ENCODE results near the gene KIAA0232. TPM values are rescaled to one million over a fixed set of nuclear protein-coding genes. Genes with fewer than 3 reads are reported as not detected.

The KIAA0232 gene
- total and polyA plus RNA-seq, 7 donors: 8.7 to 79.8 (median 53.3) TPM

- no peak for DNase-seq
- Histone ChIP-seq H3K36me3 (ENCODE audit: insufficient read depth in 1 of 2, low read depth in 1 of 2) (no peaks in the 10 kb centered on the region), H3K4me3 (no peak overlapping the region), H3K9me3 (no peaks in the 10 kb centered on the region), H3K4me1 (no peaks in the 10 kb centered on the region), H3K27ac (no peak overlapping the region), H3K27me3 (ENCODE audit: insufficient read depth in 3 of 3, low read length in 2 of 3) (no peaks in the 10 kb centered on the region)
- WGBS, 3 donors: 68 to 83% (median 81%) methylated on average over 31 to 35 of the region's 35 CpGs
- TF ChIP-seq CTCF (IDR thresholded peaks at IDR 0.05): no peak
- ATAC-seq: no peak
- intact Hi-C loops (cut with DNase I): no loop called here
Observed at GRCh38 chr4:6761649-6762615, 20.6 kb upstream of the KIAA0232 start.

- Histone ChIP-seq H3K9me3 (no peaks in the 10 kb centered on the region), H3K27ac (no peak overlapping the region), H3K27me3 (ENCODE audit: insufficient read depth in 3 of 3, low read length in 2 of 3) (no peaks in the 10 kb centered on the region), H3K4me3 (no peak overlapping the region), H3K36me3 (ENCODE audit: insufficient read depth in 1 of 2, low read depth in 1 of 2) (no peaks in the 10 kb centered on the region), H3K4me1 (peaks cover 9% of the 10 kb centered on the region)
- no peak for TF ChIP-seq CTCF (IDR thresholded peaks at IDR 0.05)
- 77 to 81% (median 79%) methylated on average over 16 of the region's 16 CpGs for WGBS, 3 donors
- DNase-seq (peak in 1 of 2 donors; percentile 2), ATAC-seq (no peak)
- intact Hi-C loops (cut with DNase I): no loop called here
Observed at GRCh38 chr4:6763330-6763851, 19.1 kb upstream of the KIAA0232 start.

GRCh38 chr4:6764976-6765620 lies 17.4 kb upstream of the KIAA0232 start:
- H3K27me3 ChIP-seq (ENCODE audit: insufficient read depth in 3 of 3, low read length in 2 of 3): no peaks in the 10 kb centered on the region
- 78 to 83% (median 81%) methylated on average over 11 of the region's 11 CpGs for whole genome bisulfite sequencing, 3 donors
- H3K27ac ChIP-seq: no peak overlapping the region
- no peak overlapping the region for H3K4me3 ChIP-seq
- intact Hi-C loops (cut with DNase I): loop anchor here (5.0 kb wide), 1 partner anchor 33 kb away; no protein-coding TSS in a partner anchor
- no peak for TF ChIP-seq CTCF (IDR thresholded peaks at IDR 0.05)
- no peak for ATAC-seq
- H3K36me3 ChIP-seq (ENCODE audit: insufficient read depth in 1 of 2, low read depth in 1 of 2): no peaks in the 10 kb centered on the region
- H3K4me1 ChIP-seq: peaks cover 26% of the 10 kb centered on the region
- DNase-seq: peak in 1 of 2 donors; percentile 9
- H3K9me3 ChIP-seq: no peaks in the 10 kb centered on the region

GRCh38 chr4:6765703-6766102 lies 16.8 kb upstream of the KIAA0232 start:
- peaks cover 32% of the 10 kb centered on the region for H3K4me1 ChIP-seq
- ATAC-seq (no peak), DNase-seq (no peak)
- H3K4me3 ChIP-seq: no peak overlapping the region
- H3K9me3 ChIP-seq: no peaks in the 10 kb centered on the region
- no peaks in the 10 kb centered on the region for H3K27me3 ChIP-seq (ENCODE audit: insufficient read depth in 3 of 3, low read length in 2 of 3)
- H3K36me3 ChIP-seq (ENCODE audit: insufficient read depth in 1 of 2, low read depth in 1 of 2): no peaks in the 10 kb centered on the region
- WGBS, 3 donors: 89 to 92% (median 91%) methylated on average over 2 of the region's 2 CpGs
- TF ChIP-seq CTCF (IDR thresholded peaks at IDR 0.05): no peak
- no peak overlapping the region for H3K27ac ChIP-seq
- intact Hi-C loops (cut with DNase I): loop anchor here (5.0 kb wide), 1 partner anchor 33 kb away; no protein-coding TSS in a partner anchor

All from psoas muscle (tissue), 8 donors.